Left lung (tissue), 10 donors: ENCODE results near the gene APOL3. TPM values are rescaled to one million over a fixed set of nuclear protein-coding genes. Genes with fewer than 3 reads are reported as not detected.

Source experiments
- ATAC-seq: fragments of 200-7000 bp; cut with Tn5 transposase; one replicate; pipeline ENCODE4 v1.9.1; 2020; ENCODE audit warnings: moderate library complexity
- DNase-seq, 4 donors: peaks; one replicate each; pipeline ENCODE4 v3.0.0-alpha.2; 2013 to 2020
- H3K27ac ChIP-seq, 2 donors: fragments of 200-600 bp; sonication (generic) in 1 of 2; one replicate each; pipeline versions ENCODE4 v1.5.0 to v1.8.0; 2020 to 2021
- H3K27me3 ChIP-seq, 2 donors: fragments of 200-600 bp; sonication (generic) in 1 of 2; one replicate each; pipeline versions ENCODE4 v1.5.0 to v1.8.0; 2020 to 2021
- H3K36me3 ChIP-seq, 2 donors: fragments of 200-600 bp; sonication (generic) in 1 of 2; one replicate each; pipeline versions ENCODE4 v1.5.0 to v1.8.0; 2020 to 2021
- H3K4me1 ChIP-seq, 2 donors: fragments of 200-600 bp; one replicate each; pipeline ENCODE4 v1.8.0; 2021
- H3K4me3 ChIP-seq, 2 donors: fragments of 200-600 bp; sonication (generic) in 1 of 2; one replicate each; pipeline versions ENCODE4 v1.5.0 to v1.8.0; 2020 to 2021; ENCODE audit warnings: mild to moderate bottlenecking in 1 of 2
- H3K9me3 ChIP-seq, 2 donors: fragments of 200-600 bp; sonication (generic) in 1 of 2; one replicate each; pipeline versions ENCODE4 v1.5.0 to v1.8.0; 2020 to 2021
- intact Hi-C, 2 donors: fragments of 100-400 bp; cut with DNase I; formaldehyde crosslinking; loops; one replicate each; pipeline versions ENCODE4 v1.11.2 to v1.14.2; 2022
- polyA plus RNA-seq, 6 donors: library from polyadenylated mRNA; unstranded; fragments of 120-200 nt; gene quantifications; one replicate each; pipeline ENCODE4 v1.2.1, GENCODE V29; 2013; ENCODE audit not compliant: insufficient read length in 6 of 6
- total RNA-seq, 2 donors: library from RNA; stranded (reverse); fragmentation: NEBNext Ultra II Directional; extraction: Animal tissue kit (Norgen Biotek cat#: 25700); gene quantifications; one replicate each; pipeline ENCODE4 v1.2.1, GENCODE V29; 2021
- TF ChIP-seq, protein P1 (sequence below), 2 donors: fragments of 200-600 bp; sonication (generic) in 1 of 2; IDR thresholded peaks; one replicate each; pipeline versions ENCODE4 v1.5.0 to v1.8.0; 2021; ENCODE audit warnings: antibody characterized with exemption in 2 of 2
- donor health status: DM: no; HTN: yes; CAD: no.
- donor health status: DM: no; HTN: no; CAD: no.

The APOL3 gene
- total and polyA plus RNA-seq, 8 donors: 27.0 to 57.9 (median 42.0) TPM

- Histone ChIP-seq H3K36me3 (no peaks in the 10 kb centered on the region), H3K9me3 (no peaks in the 10 kb centered on the region), H3K4me3 (no peak overlapping the region), H3K27me3 (no peaks in the 10 kb centered on the region), H3K27ac (no peak overlapping the region), H3K4me1 (peaks cover 0 to 9% of the 10 kb centered on the region in 2 donors)
- intact Hi-C loops: loop anchor here in 1 of 2 donors (5.0 kb wide), 1 partner anchor 37 kb away; no protein-coding TSS in a partner anchor
- TF ChIP-seq, protein P1, sequence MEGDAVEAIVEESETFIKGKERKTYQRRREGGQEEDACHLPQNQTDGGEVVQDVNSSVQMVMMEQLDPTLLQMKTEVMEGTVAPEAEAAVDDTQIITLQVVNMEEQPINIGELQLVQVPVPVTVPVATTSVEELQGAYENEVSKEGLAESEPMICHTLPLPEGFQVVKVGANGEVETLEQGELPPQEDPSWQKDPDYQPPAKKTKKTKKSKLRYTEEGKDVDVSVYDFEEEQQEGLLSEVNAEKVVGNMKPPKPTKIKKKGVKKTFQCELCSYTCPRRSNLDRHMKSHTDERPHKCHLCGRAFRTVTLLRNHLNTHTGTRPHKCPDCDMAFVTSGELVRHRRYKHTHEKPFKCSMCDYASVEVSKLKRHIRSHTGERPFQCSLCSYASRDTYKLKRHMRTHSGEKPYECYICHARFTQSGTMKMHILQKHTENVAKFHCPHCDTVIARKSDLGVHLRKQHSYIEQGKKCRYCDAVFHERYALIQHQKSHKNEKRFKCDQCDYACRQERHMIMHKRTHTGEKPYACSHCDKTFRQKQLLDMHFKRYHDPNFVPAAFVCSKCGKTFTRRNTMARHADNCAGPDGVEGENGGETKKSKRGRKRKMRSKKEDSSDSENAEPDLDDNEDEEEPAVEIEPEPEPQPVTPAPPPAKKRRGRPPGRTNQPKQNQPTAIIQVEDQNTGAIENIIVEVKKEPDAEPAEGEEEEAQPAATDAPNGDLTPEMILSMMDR (IDR thresholded peaks at IDR 0.05): no peak
- DNase-seq (no peak), ATAC-seq (no peak)
These were observed 24.0 kb upstream of the APOL3 start for GRCh38 chr22:36184433-36185025.

DNA sequence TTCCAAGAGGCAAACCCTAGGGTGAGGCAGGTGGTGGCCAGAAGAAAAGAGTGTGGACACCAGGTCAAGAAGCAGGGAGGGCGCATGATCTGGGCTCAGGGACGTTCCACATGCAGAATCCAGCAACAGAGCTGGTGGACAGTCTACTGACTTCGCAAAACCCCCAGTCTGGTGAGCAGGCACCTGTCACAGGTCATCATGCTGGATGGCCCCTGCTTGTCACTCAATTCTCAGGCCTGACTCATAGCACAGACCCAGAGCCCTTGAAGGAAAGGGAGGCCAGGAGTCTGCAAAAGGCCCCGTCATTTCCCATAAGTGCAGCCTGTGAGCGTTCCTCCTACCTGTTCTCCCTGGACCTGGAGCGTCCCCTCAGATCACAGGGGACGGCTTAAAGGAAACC, 22.9 kb upstream of the APOL3 start:
- Histone ChIP-seq H3K4me1 (peaks cover 0 to 9% of the 10 kb centered on the region in 2 donors), H3K27me3 (no peaks in the 10 kb centered on the region), H3K4me3 (no peak overlapping the region), H3K9me3 (no peaks in the 10 kb centered on the region), H3K27ac (no peak overlapping the region), H3K36me3 (no peaks in the 10 kb centered on the region)
- intact Hi-C loops: loop anchor here in 1 of 2 donors (5.0 kb wide), 1 partner anchor 36 kb away; no protein-coding TSS in a partner anchor
- TF ChIP-seq, protein P1 (IDR thresholded peaks at IDR 0.05): no peak
- ATAC-seq: no peak
- no peak for DNase-seq

DNA sequence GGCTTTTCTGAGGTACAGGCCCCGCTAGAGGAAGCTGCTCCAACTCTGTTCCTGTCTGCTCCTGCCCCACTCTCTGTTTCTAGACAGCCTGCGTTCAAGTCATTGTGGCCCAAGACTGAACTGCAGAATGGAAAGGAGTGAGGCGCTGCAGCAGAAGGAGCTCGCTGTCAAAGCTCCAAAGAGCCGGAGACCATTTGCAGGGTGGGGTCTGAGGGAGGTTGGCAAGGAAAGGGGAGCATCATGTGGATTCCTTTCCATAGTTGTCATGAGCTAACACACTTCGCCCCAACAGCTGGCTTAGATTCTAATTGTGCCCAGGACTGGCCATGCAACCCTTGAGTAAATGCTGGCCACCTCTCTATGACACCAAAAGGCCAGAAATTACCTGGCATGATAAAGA, 22.3 kb upstream of the APOL3 start:
- TF ChIP-seq, protein P1 (IDR thresholded peaks at IDR 0.05): no peak
- no peak for ATAC-seq
- H3K9me3 ChIP-seq: no peaks in the 10 kb centered on the region
- H3K27ac ChIP-seq: no peak overlapping the region
- no peaks in the 10 kb centered on the region for H3K27me3 ChIP-seq
- DNase-seq: no peak
- H3K4me3 ChIP-seq: no peak overlapping the region
- H3K36me3 ChIP-seq: no peaks in the 10 kb centered on the region
- intact Hi-C loops: loop anchor here in 1 of 2 donors (5.0 kb wide), 1 partner anchor 36 kb away; no protein-coding TSS in a partner anchor
- H3K4me1 ChIP-seq: peaks cover 0 to 9% of the 10 kb centered on the region in 2 donors

DNA sequence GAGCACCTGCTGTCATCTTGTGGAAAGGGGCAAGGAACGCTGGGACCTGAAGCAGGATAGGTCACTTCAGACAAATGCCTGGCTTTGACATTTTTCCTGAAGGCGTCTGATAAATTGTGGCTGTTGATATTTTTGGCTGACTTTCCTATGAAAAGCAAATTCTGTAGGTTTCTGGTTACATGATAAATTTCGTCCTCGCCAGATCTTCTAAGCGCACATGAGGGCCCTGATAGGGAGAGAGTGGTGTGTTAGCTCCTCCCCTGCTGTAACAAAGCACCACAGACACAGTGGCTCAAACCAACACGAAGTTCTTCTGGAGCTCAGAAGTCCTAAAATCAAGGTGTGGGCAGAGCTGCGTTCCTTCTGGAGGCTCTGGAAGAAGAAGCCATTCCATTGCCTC, 21.5 kb upstream of the APOL3 start:
- Histone ChIP-seq H3K4me1 (peaks cover 0 to 9% of the 10 kb centered on the region in 2 donors), H3K4me3 (no peak overlapping the region), H3K27ac (no peak overlapping the region), H3K9me3 (no peaks in the 10 kb centered on the region), H3K36me3 (no peaks in the 10 kb centered on the region), H3K27me3 (no peaks in the 10 kb centered on the region)
- no peak for DNase-seq
- TF ChIP-seq, protein P1 (IDR thresholded peaks at IDR 0.05): no peak
- intact Hi-C loops: loop anchor here in 1 of 2 donors (5.0 kb wide), 1 partner anchor 35 kb away; no protein-coding TSS in a partner anchor
- ATAC-seq: no peak

- Histone ChIP-seq H3K9me3 (no peaks in the 10 kb centered on the region), H3K27ac (no peak overlapping the region), H3K27me3 (no peaks in the 10 kb centered on the region), H3K4me3 (no peak overlapping the region), H3K36me3 (no peaks in the 10 kb centered on the region), H3K4me1 (peaks cover 0 to 9% of the 10 kb centered on the region in 2 donors)
- TF ChIP-seq, protein P1 (IDR thresholded peaks at IDR 0.05): no peak
- ATAC-seq (no peak), DNase-seq (no peak)
- intact Hi-C loops: loop anchor here in 1 of 2 donors (5.0 kb wide), 1 partner anchor 34 kb away; no protein-coding TSS in a partner anchor
These were observed 20.4 kb upstream of the APOL3 start for GRCh38 chr22:36180928-36181327.
